PFSK-1 (cell line): ENCODE data around the gene GABRP.

Experiments used
- FOXP2 ChIP-seq: optimal IDR thresholded peaks from 2 replicates; pipeline ENCODE3; 2011; ENCODE audit warnings: borderline replicate concordance, control low read depth, inconsistent platforms; ENCODE audit not compliant: insufficient read depth; ENCODE audit errors: extremely low read length, extremely low read depth
- POLR2AphosphoS5 ChIP-seq: IDR thresholded peaks from 2 replicates; pipeline ENCODE4 v1.6.1; 2012; ENCODE audit warnings: low read depth, mild to moderate bottlenecking, control low read depth, low read length, moderate library complexity
- SIN3A ChIP-seq: IDR thresholded peaks from 2 replicates; pipeline ENCODE4 v1.6.1; 2012; ENCODE audit warnings: mild to moderate bottlenecking, low read length, moderate library complexity, borderline replicate concordance; ENCODE audit not compliant: insufficient read depth
- TAF1 ChIP-seq: IDR thresholded peaks from 2 replicates; pipeline ENCODE4 v1.6.1; 2012; ENCODE audit warnings: low read length, control low read depth, borderline replicate concordance; ENCODE audit not compliant: insufficient read depth
- TF ChIP-seq, protein P1 (sequence below), 2 experiments: IDR thresholded peaks; 2 replicates each; pipeline versions ENCODE4 v1.6.1 to v1.8.0; 2011 to 2012; ENCODE audit warnings: low read depth in 2 of 2, low read length in 2 of 2, control low read depth in 1 of 2, inconsistent platforms in 1 of 2, mild to moderate bottlenecking in 1 of 2, moderate library complexity in 1 of 2; ENCODE audit not compliant: insufficient read depth in 1 of 2

- TF ChIP-seq POLR2AphosphoS5 (no peak), FOXP2 (no peak), SIN3A (no peak), TAF1 (no peak)
- TF ChIP-seq, protein P1, sequence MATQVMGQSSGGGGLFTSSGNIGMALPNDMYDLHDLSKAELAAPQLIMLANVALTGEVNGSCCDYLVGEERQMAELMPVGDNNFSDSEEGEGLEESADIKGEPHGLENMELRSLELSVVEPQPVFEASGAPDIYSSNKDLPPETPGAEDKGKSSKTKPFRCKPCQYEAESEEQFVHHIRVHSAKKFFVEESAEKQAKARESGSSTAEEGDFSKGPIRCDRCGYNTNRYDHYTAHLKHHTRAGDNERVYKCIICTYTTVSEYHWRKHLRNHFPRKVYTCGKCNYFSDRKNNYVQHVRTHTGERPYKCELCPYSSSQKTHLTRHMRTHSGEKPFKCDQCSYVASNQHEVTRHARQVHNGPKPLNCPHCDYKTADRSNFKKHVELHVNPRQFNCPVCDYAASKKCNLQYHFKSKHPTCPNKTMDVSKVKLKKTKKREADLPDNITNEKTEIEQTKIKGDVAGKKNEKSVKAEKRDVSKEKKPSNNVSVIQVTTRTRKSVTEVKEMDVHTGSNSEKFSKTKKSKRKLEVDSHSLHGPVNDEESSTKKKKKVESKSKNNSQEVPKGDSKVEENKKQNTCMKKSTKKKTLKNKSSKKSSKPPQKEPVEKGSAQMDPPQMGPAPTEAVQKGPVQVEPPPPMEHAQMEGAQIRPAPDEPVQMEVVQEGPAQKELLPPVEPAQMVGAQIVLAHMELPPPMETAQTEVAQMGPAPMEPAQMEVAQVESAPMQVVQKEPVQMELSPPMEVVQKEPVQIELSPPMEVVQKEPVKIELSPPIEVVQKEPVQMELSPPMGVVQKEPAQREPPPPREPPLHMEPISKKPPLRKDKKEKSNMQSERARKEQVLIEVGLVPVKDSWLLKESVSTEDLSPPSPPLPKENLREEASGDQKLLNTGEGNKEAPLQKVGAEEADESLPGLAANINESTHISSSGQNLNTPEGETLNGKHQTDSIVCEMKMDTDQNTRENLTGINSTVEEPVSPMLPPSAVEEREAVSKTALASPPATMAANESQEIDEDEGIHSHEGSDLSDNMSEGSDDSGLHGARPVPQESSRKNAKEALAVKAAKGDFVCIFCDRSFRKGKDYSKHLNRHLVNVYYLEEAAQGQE (IDR thresholded peaks at IDR 0.05; ENCODE audit: insufficient read depth in 1 of 2, low read depth in 2 of 2, low read length in 2 of 2) = no peak
These were observed at the start of gene GABRP for GRCh38 chr5:170783498-170784247.
